Superior temporal gyrus (tissue), 1 donor: ENCODE data around the gene GFRA4.
A peak's percentile ranks its signal among the peaks of the same experiment; 100 is the strongest.

ENCODE experiments used
- DNase-seq: peaks from one replicate; pipeline ENCODE4 v3.0.0-alpha.2; 2016; ENCODE audit errors: extremely low spot score

GFRA4 gene

GRCh38 chr20:3694864-3695263 is 31.7 kb upstream of the GFRA4 start:
- no peak for DNase-seq

DNA sequence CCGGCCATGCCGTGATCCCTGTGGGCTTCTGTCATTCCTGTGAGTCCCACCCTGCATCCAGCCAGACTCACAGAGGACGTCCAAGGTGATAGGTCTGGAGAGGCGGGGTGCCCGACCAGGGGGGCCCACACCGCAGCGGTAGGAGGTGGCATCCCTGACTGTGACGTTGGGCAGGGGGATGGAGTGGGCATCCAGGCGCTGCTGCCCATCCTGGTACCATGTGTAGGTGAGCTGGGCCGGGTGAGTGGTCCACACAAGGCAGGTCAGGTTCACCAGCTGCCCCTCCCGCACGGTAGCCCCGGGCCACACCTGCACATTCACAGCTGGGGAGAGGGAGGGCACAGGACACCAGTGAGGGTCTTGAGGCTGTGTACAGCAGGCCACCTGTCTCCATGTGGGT is 30.2 kb upstream of the GFRA4 start:
- no peak for DNase-seq

DNA sequence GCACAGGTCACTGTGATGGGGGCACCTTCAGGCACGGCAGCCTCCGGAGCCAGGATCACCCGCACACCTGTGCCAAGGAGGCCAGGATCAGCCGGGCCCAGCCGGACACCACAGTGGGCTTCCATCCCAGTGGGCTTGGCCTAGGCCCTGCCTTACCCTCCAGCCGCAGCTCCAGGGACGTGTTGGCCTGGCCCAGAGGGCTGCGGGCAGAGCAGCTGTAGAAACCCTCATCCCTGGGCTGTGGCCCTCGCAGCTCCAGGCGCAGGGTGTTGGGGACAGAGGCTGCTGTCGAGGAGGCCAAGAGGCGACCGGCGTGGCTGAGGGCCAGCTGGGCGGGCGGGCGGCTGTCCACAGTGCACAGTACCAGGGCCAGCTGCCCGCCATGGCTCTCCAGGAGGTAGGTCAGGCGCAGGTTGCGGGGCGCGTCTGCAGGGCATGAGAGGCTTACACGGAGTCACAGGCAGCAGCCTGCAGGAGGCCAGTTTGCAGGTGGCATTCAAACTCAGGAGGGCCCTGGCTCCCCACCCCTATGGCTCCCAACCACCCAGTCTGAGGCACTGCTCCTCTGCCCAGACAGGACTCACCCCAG is 29.6 kb upstream of the GFRA4 start:
- DNase-seq = no peak

DNA sequence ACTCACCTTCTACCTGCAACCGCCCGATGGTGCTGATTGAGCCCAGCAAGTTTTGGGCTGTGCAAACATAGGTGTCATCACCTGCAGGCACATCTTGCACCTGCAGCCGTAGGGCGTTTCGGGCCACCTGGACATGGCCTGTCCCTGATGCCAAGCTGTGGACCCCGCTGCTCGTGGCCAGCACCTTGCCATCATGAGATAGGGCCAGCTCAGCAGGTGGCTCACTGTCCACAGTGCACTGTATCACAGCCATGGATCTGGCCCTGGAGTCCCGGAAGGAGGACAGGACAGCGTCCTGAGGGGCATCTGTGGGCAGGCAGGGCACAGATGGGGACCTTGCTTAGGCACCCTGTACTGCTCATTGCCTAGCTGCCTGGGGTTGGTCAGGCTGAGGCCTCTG is 28.7 kb upstream of the GFRA4 start:
- DNase-seq = no peak

GRCh38 chr20:3691306-3691705 is 28.1 kb upstream of the GFRA4 start:
- DNase-seq = no peak

DNA sequence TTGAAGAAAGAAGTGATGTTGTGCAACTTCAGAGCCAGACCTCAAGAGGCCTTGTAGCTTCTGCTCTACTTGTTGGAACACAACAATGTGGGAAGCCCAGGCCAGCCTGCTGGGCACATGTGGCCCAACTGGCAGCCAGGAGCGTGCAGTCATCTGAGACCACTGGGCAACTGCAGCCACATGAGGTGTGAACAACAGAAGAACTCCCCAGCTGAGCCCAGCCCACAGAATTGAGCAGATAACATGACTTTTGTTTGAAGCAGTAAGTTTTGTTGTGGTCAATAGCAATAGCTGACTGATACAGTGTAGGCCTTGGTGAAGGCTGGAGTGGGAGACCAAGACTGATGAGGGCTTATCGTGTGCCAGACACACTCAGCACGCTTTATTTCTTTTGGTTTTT is 27.2 kb upstream of the GFRA4 start:
- DNase-seq = no peak

GRCh38 chr20:3689978-3690377 is 26.8 kb upstream of the GFRA4 start:
- no peak for DNase-seq

GRCh38 chr20:3687655-3688054 is 24.5 kb upstream of the GFRA4 start:
- DNase-seq = peak; percentile 55

- peak; percentile 70 for DNase-seq
Measured at GRCh38 chr20:3686867-3687321, 23.7 kb upstream of the GFRA4 start.

GRCh38 chr20:3686421-3686820 is 23.2 kb upstream of the GFRA4 start:
- DNase-seq = no peak

DNA sequence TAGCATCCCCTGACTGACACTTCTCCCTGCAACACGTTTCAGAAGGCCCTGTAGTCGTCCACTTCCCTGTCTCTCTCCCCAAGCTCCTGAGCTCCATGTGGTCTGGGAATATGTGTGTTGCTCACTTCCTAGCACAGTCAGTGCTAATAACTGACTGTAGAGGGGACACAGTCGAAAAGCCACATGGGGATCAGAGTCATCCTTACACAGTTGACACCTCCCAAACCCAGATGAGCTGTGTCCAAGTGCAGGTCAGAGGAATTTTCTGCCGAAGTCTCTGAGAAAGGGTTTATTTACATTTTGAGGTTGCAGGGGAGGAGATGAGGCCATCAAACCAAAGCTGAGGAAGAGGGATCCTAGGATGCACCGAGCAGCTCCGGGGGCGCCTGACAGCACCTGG is 22.1 kb upstream of the GFRA4 start:
- no peak for DNase-seq

DNA sequence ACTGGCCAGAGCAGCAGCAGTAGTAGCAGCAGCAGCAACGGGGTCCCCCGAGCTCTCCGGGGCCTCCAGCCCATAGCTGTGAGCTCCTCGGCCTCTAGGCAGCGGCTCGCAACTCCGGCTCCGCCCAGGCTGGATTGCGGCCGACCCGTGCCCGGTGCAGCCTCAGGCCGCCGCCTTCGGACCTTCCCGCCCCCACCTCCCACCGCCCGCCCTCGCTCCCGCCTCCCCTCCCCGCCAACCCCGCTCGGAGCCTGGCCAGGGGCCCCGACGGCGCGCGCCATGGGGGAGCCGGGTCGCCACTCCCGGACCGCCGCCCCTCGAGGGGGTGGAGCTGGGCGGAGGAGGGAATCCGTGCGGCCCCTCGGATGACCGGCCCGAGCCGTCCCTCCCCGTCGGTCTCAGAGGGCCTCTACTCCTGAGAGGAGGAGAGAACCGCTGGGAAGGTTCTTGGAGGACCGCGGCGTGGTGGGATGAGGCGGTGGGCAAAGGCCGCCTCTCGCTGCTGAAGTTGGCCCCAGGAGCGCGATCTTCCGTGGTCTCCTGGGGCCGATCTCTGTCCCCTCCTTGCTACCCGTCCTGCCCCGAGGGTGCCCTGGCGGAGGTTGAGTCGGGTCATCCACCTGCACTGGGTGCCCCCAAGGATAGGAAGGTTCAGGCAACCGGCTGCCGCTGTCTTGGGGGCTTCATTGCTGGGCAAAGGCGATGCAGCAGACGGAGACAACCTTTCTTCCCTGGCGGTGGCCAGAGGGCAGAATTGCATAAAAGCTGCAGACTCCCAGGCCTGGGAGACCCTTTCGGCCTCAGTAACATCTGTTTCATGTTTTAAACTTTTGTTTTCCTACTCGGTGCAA is 19.0 kb upstream of the GFRA4 start, which contains the start of gene ADAM33:
Gene ADAM33 (minus strand): TSS at position 80 of the 851 bp plus-strand sequence. CDS start 6 bp downstream, at position 74.
- DNase-seq = no peak

DNA sequence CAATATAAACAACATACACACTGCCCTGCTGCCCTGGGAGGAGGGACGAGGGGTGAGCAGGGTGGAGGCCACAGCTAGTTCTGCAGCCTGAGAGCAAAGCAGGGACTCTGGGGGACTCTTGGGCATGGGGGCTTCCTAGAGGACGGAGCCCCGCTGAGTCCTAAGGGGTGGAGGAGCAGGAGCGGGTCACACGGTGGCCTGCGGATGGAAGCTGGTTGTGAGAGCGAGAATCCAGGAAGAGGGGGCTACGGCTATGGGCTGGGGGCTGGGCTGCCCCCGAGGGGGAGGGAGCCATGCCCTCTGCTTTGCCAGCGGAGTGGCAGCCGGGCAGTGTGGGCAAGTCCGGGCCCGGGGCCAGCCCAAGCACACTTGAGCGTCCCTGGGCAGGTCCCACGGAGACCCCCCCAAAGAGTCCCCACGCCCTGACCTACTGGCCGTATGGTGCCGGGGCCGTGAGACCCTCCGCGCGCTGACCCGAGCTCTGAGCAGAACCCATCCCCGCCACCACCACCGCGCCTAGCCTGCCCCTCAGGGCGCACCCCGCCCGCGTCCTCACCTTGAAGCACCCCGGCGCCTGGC is 18.2 kb upstream of the GFRA4 start:
- no peak for DNase-seq

GRCh38 chr20:3680701-3681351 is 17.6 kb upstream of the GFRA4 start:
- DNase-seq = no peak

- no peak for DNase-seq
Measured at GRCh38 chr20:3679749-3680700, 16.8 kb upstream of the GFRA4 start.

DNA sequence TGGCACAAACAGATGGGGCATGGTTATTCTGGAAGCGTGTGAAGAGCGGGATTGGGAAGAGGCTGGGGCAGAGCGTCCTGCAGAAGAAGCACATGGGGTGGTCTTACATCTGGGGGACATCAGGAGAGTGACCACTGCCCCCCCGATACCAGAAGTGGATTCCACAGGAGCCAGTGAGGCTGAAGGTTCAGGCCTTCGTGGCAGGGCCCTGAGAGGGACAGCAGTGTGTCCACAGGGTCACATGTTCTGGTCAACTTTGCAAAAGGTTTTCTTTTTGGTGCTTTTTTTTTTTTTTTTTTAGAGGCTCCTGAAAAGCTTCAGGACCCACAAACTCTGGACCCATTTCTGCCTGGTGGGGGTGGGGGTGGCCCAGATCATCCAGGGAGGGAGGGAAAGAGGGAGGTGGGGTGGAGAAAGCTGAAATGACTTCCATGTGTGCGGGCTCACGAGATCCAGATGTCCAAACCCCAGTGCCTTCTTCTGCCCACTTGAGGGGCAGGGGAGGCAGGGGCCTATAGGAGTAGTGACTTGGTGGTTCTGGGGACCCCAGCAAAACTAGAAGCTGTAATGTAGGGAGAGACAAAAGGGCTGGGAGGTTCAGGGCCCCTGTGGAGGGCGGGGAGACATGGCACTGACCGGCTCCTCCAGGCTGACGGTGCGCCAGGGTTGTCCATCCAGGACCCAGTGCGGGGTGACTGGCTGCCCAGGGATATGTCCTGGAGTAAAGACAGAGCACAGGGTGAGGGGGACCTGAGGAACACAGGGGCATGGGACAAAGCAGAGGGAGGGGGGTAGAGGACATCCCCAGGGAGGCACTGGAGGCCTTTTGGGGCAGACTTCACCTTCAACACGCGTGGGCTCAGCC is 15.9 kb upstream of the GFRA4 start:
- no peak for DNase-seq

- no peak for DNase-seq
Measured at GRCh38 chr20:3678198-3678597, 15.0 kb upstream of the GFRA4 start.

DNA sequence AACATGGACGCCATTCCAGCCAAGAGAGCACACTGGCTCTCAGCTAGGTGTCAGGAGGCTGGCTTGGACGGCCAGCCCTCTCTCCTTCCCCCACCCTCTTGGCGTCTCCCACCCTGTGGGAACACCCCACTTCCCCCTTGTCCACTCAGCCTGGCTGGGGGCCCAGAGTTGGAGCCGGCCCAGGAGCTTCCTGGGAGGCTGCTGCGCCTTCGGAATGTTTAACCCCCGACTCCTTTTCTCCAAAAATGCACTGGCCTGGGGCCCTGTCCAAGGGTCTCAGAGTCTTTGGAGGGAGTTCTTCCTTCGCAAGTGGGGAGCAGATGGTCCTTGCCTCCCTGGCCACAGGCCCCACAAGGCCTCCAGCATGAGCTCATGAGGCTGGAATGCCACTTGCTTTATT is 14.5 kb upstream of the GFRA4 start:
- no peak for DNase-seq

- DNase-seq = no peak
Measured at GRCh38 chr20:3674995-3675900, 12.0 kb upstream of the GFRA4 start.
